HCT116 (cell line): ENCODE data around the gene SVBP.

Experiments used
- CEBPB ChIP-seq: IDR thresholded peaks from 2 replicates; pipeline ENCODE4 v1.6.1; 2012; ENCODE audit warnings: low read depth
- CTCF ChIP-seq, 3 experiments: fragments of 200-600 bp in 1 of 3; sonication (generic) in 1 of 3; IDR thresholded peaks in 2 of 3; conservative IDR thresholded peaks in 1 of 3; 2 replicates each; pipeline ENCODE4 v1.5.1; 2012 to 2017; ENCODE audit warnings: low read depth in 2 of 3, low read length in 2 of 3, antibody characterized with exemption in 1 of 3, borderline replicate concordance in 1 of 3, control low read depth in 1 of 3, mild to moderate bottlenecking in 1 of 3, mixed read lengths in 1 of 3, mixed run types in 1 of 3, moderate library complexity in 1 of 3; ENCODE audit not compliant: insufficient read depth in 1 of 3
- EZH2 ChIP-seq: fragments of 200-600 bp; sonication (generic); IDR thresholded peaks from 2 replicates; pipeline ENCODE4 v1.6.1; 2017; ENCODE audit warnings: antibody characterized with exemption, mixed run types
- EZH2phosphoT487 ChIP-seq: fragments of 200-600 bp; IDR thresholded peaks from 2 replicates; pipeline ENCODE4 v1.6.1; 2018; ENCODE audit warnings: antibody characterized with exemption, borderline replicate concordance
- FOSL1 ChIP-seq: IDR thresholded peaks from 2 replicates; pipeline ENCODE4 v1.6.1; 2012; ENCODE audit warnings: low read depth
- POLR2A ChIP-seq: IDR thresholded peaks from 2 replicates; pipeline ENCODE4 v1.7.0; 2011; ENCODE audit warnings: borderline replicate concordance; ENCODE audit not compliant: insufficient read depth, insufficient read length; ENCODE audit errors: extremely low read depth
- YY1 ChIP-seq: IDR thresholded peaks from 2 replicates; pipeline ENCODE4 v1.6.1; 2011; ENCODE audit warnings: low read length, low read depth, moderate library complexity, mild to moderate bottlenecking; ENCODE audit not compliant: insufficient replicate concordance; ENCODE audit errors: extremely low read depth
- ZBTB33 ChIP-seq: IDR thresholded peaks from 2 replicates; pipeline ENCODE4 v1.6.1; 2011; ENCODE audit warnings: mild to moderate bottlenecking, low read length, moderate library complexity; ENCODE audit not compliant: insufficient replicate concordance; ENCODE audit errors: extremely low read depth
- ZNF274 ChIP-seq: fragments of 200-500 bp; sonication (Bioruptor generic); IDR thresholded peaks from 2 replicates; pipeline ENCODE4 v1.6.1; 2014; ENCODE audit warnings: mild to moderate bottlenecking, low read depth, low read length, inconsistent platforms

- TF ChIP-seq CTCF (IDR thresholded peaks at IDR 0.05 in 2 of 3, conservative IDR thresholded peaks at IDR 0.05 in 1 of 3; ENCODE audit: borderline replicate concordance in 1 of 3, insufficient read depth in 1 of 3, low read depth in 2 of 3, low read length in 2 of 3) (no peak), YY1 (no peak), ZNF274 (no peak), POLR2A (no peak), ZBTB33 (no peak), EZH2phosphoT487 (no peak), EZH2 (no peak), FOSL1 (no peak), CEBPB (no peak)
Observed at GRCh38 chr1:42833981-42834380, 16.8 kb upstream of the SVBP start.
